GM12878 (cell line): Measurements from ENCODE around the gene PDS5A. TPM values are rescaled to one million over a fixed set of nuclear protein-coding genes. Genes with fewer than 3 reads are reported as not detected.

Experiments
- ATAC-seq: fragments of 200-7000 bp; cut with Tn5 transposase; 3 replicates; pipeline ENCODE4 v1.9.1; 2020; ENCODE audit warnings: mild to moderate bottlenecking, moderate library complexity
- BruUV-seq: library from RNA; stranded (reverse); fragments of 400-500 nt; replicated peaks from 2 replicates; lab custom pipeline; 2021; lab: Mats Ljungman, UMichigan
- CTCF ChIA-PET: fragments of 300-600 bp; sonication (Branson Sonifier 250); formaldehyde crosslinking; extraction: SDS; loops from one replicate; lab custom pipeline; 2021; ENCODE audit warnings: inconsistent platforms; lab: Yijun Ruan, JAX
- POLR2A ChIA-PET: fragments of 350-600 bp; formaldehyde crosslinking; extraction: SDS; loops from one replicate; lab custom pipeline; 2021; ENCODE audit warnings: inconsistent platforms; lab: Charles Lee
- RAD21 ChIA-PET: fragments of 300-600 bp; sonication (Branson Sonifier 250); formaldehyde crosslinking; loops from one replicate; lab custom pipeline; 2023; ENCODE audit warnings: antibody characterized with exemption; ENCODE audit not compliant: unreplicated experiment; lab: Charles Lee
- SMC1A ChIA-PET: fragments of 300-600 bp; sonication (Branson Sonifier 250); formaldehyde crosslinking; loops from one replicate; lab custom pipeline; 2023; ENCODE audit not compliant: unreplicated experiment, uncharacterized antibody; lab: Charles Lee
- DNase-seq: peaks from one replicate; pipeline ENCODE4 v3.0.0-alpha.2; 2011; ENCODE audit warnings: low read depth, low spot score
- FAIRE-seq: peaks from 3 replicates; lab custom pipeline; 2011; peaks lifted over from hg19 to GRCh38; lab: Jason Lieb, UNC
- H2AFZ ChIP-seq: 2 replicates; pipeline ENCODE4 v1.6.0; 2011; ENCODE audit warnings: low read depth, low read length, control low read depth; ENCODE audit not compliant: control insufficient read depth
- H3K27ac ChIP-seq: 2 replicates; pipeline ENCODE4 v1.5.1; 2011; ENCODE audit warnings: control low read depth; ENCODE audit not compliant: control insufficient read depth, insufficient read depth
- H3K27me3 ChIP-seq, 2 experiments: replicated peaks in 1 of 2; 2 replicates each; pipeline versions ENCODE4 v1.6.0 to v1.6.1; 2011; ENCODE audit warnings: low read length in 1 of 2; ENCODE audit not compliant: control insufficient read depth in 2 of 2, insufficient read depth in 2 of 2
- H3K36me3 ChIP-seq, 2 experiments: 2 replicates each; pipeline ENCODE4 v1.5.1; 2011; ENCODE audit warnings: low read length in 1 of 2; ENCODE audit not compliant: control insufficient read depth in 2 of 2, insufficient read depth in 2 of 2
- H3K4me1 ChIP-seq: 2 replicates; pipeline ENCODE4 v1.6.1; 2011; ENCODE audit warnings: mild to moderate bottlenecking, low read length, moderate library complexity, mixed read lengths; ENCODE audit not compliant: control insufficient read depth, insufficient read depth
- H3K4me2 ChIP-seq: 2 replicates; pipeline ENCODE4 v1.6.0; 2011; ENCODE audit warnings: control low read depth; ENCODE audit not compliant: control insufficient read depth, insufficient read depth
- H3K4me3 ChIP-seq: fragments of 200-600 bp; sonication (generic); 2 replicates; pipeline ENCODE4 v1.5.1; 2016
- H3K79me2 ChIP-seq: 2 replicates; pipeline ENCODE4 v1.6.0; 2011; ENCODE audit warnings: low read length; ENCODE audit not compliant: control insufficient read depth, insufficient read depth
- H3K9ac ChIP-seq: 2 replicates; pipeline ENCODE4 v1.8.0; 2011; ENCODE audit warnings: low read length, control low read depth, mixed read lengths; ENCODE audit not compliant: control insufficient read depth, insufficient read depth
- H3K9me3 ChIP-seq: replicated peaks from 3 replicates; pipeline ENCODE4 v1.5.1; 2011; ENCODE audit warnings: mild to moderate bottlenecking, low read length; ENCODE audit not compliant: control insufficient read depth, insufficient read depth
- H4K20me1 ChIP-seq: 2 replicates; pipeline ENCODE4 v1.6.0; 2011; ENCODE audit not compliant: control insufficient read depth, insufficient read depth
- CBFB ChIP-seq: IDR thresholded peaks from 2 replicates; pipeline ENCODE4 v1.6.1; 2016; ENCODE audit warnings: antibody characterized with exemption, low read depth
- CEBPB ChIP-seq, 2 experiments: fragments of 150-350 bp in 1 of 2; IDR thresholded peaks; 2 replicates each; pipeline ENCODE4 v1.6.1; 2012 to 2014; ENCODE audit warnings: low read depth in 2 of 2, low read length in 2 of 2, borderline replicate concordance in 1 of 2, inconsistent platforms in 1 of 2
- CEBPZ ChIP-seq: fragments of 150-350 bp; IDR thresholded peaks from 2 replicates; pipeline ENCODE4 v1.6.1; 2016; ENCODE audit warnings: low read depth, low read length
- IKZF1 ChIP-seq: fragments of 450-650 bp; conservative IDR thresholded peaks from 2 replicates; pipeline ENCODE4 v1.6.1; 2017; ENCODE audit warnings: antibody characterized with exemption, mild to moderate bottlenecking
- KLF5 ChIP-seq: fragments of 450-650 bp; IDR thresholded peaks from 2 replicates; pipeline ENCODE4 v1.6.1; 2014; ENCODE audit warnings: mild to moderate bottlenecking; ENCODE audit not compliant: partially characterized antibody
- MAX ChIP-seq: IDR thresholded peaks from 2 replicates; pipeline ENCODE4 v1.6.1; 2012; ENCODE audit warnings: low read depth, low read length, improper control_type of control experiment
- MTA3 ChIP-seq: IDR thresholded peaks from 2 replicates; pipeline ENCODE4 v1.6.1; 2012; ENCODE audit warnings: low read length, inconsistent platforms, borderline replicate concordance
- NRF1 ChIP-seq: conservative IDR thresholded peaks from 2 replicates; pipeline ENCODE4 v1.6.1; 2011; ENCODE audit warnings: mild to moderate bottlenecking, low read depth, low read length, improper control_type of control experiment
- PAX8 ChIP-seq: fragments of 450-650 bp; IDR thresholded peaks from 2 replicates; pipeline ENCODE4 v1.6.1; 2017; ENCODE audit warnings: mild to moderate bottlenecking, moderate library complexity
- RELA ChIP-seq: fragments of 450-650 bp; IDR thresholded peaks from 2 replicates; pipeline ENCODE4 v1.8.0; 2014; ENCODE audit warnings: borderline replicate concordance; ENCODE audit not compliant: partially characterized antibody
- SREBF1 ChIP-seq: IDR thresholded peaks from 2 replicates; pipeline ENCODE4 v1.6.1; 2012; ENCODE audit warnings: mild to moderate bottlenecking, low read length
- ZZZ3 ChIP-seq: IDR thresholded peaks from 2 replicates; pipeline ENCODE4 v1.6.1; 2011; ENCODE audit warnings: low read depth; ENCODE audit not compliant: control insufficient read depth, insufficient read length
- WGBS: methylation state at CpG from one replicate; pipeline ENCODE4 v1.1.6; 2016; ENCODE audit warnings: low lambda C conversion rate; ENCODE audit not compliant: insufficient replicate concordance, insufficient coverage; ENCODE audit errors: missing lambda C conversion rate; 5-methylcytosine and 5-hydroxymethylcytosine counted together
- in situ Hi-C: fragments of 300-500 bp; cut with MboI; formaldehyde crosslinking; loops from 9 replicates; pipeline ENCODE4 v1.14.3; 2018; ENCODE audit warnings: mixed read lengths
- intact Hi-C: fragments of 100-400 bp; cut with micrococcal nuclease; formaldehyde crosslinking; loops from one replicate; pipeline ENCODE4 v1.14.2; 2022; ENCODE audit not compliant: unreplicated experiment
- polyA plus RNA-seq, 11 experiments: library from polyadenylated mRNA; depleted of rRNA in 4 of 11; unstranded in 6 of 11; stranded (reverse) in 5 of 11; fragments of >200 nt; fragmentation: Nextera tagmentation in 4 of 11; fragmentation: Illumina TruSeq in 1 of 11; extraction: Ambion mirVana in 4 of 11; extraction: Trizol in 1 of 11; gene quantifications; 1 replicate in 1 of 11; 2 replicates in 10 of 11; pipeline versions ENCODE4 v1.2.1 to v1.2.3, GENCODE V29; 2011 to 2016; ENCODE audit warnings: inconsistent platforms in 2 of 11, missing spikeins in 2 of 11, low read depth in 1 of 11
- total RNA-seq, 4 experiments: library from RNA; depleted of rRNA in 3 of 4; stranded (reverse); fragments of >200 nt in 3 of 4; fragmentation: Illumina TruSeq in 1 of 4; extraction: Trizol in 1 of 4; gene quantifications; 2 replicates each; pipeline versions ENCODE4 v1.2.1 to v1.2.3, GENCODE V29; 2013 to 2021
- TF ChIP-seq, protein P1 (sequence below): fragments of 150-350 bp; IDR thresholded peaks from 2 replicates; pipeline ENCODE4 v1.6.1; 2014; ENCODE audit warnings: mild to moderate bottlenecking, low read depth, low read length

The PDS5A gene
- total and polyA plus RNA-seq, 10 of the 15 experiments (the other 5 are each of a cell fraction or from before 2014, with no cell fraction given), result 13.7 to 69.7 (median 52.3) TPM

DNA sequence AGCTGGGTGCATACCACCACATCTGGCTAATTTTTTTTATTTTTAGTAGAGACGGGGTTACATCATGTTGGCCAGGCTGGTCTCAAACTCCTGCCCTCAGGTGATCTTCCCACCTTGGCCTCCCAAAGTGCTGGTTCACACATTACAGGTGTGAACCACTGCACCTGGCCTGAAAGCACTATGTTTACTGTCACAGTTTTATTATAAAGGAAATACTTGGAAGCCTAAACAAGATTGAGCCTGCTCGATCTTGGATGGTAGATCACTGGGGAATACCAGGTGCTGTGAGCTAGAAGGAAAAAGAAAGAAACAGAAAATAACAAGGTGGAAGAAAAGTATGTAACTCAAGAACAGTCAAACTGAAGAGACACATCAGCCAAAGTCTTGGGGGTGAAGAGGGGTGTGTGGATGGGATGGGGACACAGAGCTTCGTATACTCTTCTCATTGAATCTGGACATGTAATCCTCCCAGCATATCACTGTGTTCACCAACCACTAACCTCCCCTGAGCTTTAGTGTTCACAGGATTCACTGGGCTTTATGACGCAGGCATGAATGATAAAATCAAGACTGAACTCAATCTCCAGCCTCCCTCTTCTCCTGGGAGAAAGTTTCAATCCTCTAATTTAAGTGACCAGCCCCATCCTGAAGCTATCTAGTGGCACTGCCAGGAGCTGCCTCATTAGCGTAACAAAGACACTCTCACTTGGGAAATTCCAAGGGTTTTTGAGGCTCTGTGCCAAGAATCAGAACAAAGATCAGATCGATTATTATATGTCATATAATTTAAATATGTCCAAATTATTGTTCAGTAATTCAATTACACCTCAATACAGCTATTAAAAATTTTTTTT is 40.9 kb downstream of the PDS5A start (continued):
- no peak for TF ChIP-seq ZZZ3
- TF ChIP-seq NRF1, result no peak
- TF ChIP-seq PAX8, result no peak
- TF ChIP-seq SREBF1, result no peak
- no peak for TF ChIP-seq MAX
- TF ChIP-seq IKZF1, result no peak

GRCh38 chr4:39933671-39934590 is 43.8 kb downstream of the PDS5A start:
- H3K9me3 ChIP-seq, result no peaks in the 10 kb centered on the region; the same call in 1 of the 3 replicates
- no peaks in the 10 kb centered on the region for H3K27me3 ChIP-seq
- ChIA-PET POLR2A (interaction anchor here (0.6 to 1.2 kb wide), 5 partner anchors 11 to 321 kb away, joined by 3 to 7 read pairs (median 5); no protein-coding TSS in a partner anchor), RAD21 (interaction anchor here (0.8 to 1.5 kb wide), 5 partner anchors 12 to 236 kb away, joined by 4 to 9 read pairs (median 6); partner anchors contain the start of gene UBE2K), SMC1A (interaction anchor here (0.5 to 6.9 kb wide), 12 partner anchors 9 to 612 kb away, joined by 3 to 51 read pairs (median 4); no protein-coding TSS in a partner anchor), CTCF (interaction anchor here (0.6 to 1.5 kb wide), 6 partner anchors 13 to 475 kb away, joined by 3 to 4 read pairs (median 3); partner anchors contain the start of genes LIAS and RPL9)
- in situ Hi-C loops, result no loop called here
- peaks cover 32% of the 10 kb centered on the region for H3K4me1 ChIP-seq
- peaks cover 3% of the 10 kb centered on the region in 2 experiments; a peak in 3 of 4 replicates for H3K36me3 ChIP-seq
- H3K79me2 ChIP-seq, result peaks cover 77% of the 10 kb centered on the region
- peak overlapping the region; percentile 1; the same call in 1 of the 2 replicates for H3K27ac ChIP-seq
- H4K20me1 ChIP-seq, result no peaks in the 10 kb centered on the region
- ATAC-seq, result peak; percentile 33
- DNase-seq, result no peak
- intact Hi-C loops, result no loop called here
- no peak overlapping the region for H3K9ac ChIP-seq
- H2AFZ ChIP-seq, result no peak overlapping the region; the same call in 1 of the 2 replicates
- peak overlapping the region; percentile 67 for H3K4me2 ChIP-seq
- 0 out of 2 replicates have a peak overlapping the region, but pooled peaks have one; percentile 25 for H3K4me3 ChIP-seq
- TSS peak; percentile 28 for BruUV-seq
- 62% methylated on average over 7 of the region's 7 CpGs for WGBS
- no peak for FAIRE-seq
- no peak for TF ChIP-seq RELA
- TF ChIP-seq CEBPZ, result no peak
- no peak for TF ChIP-seq CEBPB (IDR thresholded peaks at IDR 0.05; ENCODE audit: borderline replicate concordance in 1 of 2, low read depth in 2 of 2, low read length in 2 of 2)
- TF ChIP-seq KLF5, result no peak
- no peak for TF ChIP-seq MTA3
- TF ChIP-seq, protein P1, sequence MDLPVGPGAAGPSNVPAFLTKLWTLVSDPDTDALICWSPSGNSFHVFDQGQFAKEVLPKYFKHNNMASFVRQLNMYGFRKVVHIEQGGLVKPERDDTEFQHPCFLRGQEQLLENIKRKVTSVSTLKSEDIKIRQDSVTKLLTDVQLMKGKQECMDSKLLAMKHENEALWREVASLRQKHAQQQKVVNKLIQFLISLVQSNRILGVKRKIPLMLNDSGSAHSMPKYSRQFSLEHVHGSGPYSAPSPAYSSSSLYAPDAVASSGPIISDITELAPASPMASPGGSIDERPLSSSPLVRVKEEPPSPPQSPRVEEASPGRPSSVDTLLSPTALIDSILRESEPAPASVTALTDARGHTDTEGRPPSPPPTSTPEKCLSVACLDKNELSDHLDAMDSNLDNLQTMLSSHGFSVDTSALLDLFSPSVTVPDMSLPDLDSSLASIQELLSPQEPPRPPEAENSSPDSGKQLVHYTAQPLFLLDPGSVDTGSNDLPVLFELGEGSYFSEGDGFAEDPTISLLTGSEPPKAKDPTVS, result no peak
- TF ChIP-seq CBFB, result no peak
